A673 (cell line): Measurements from ENCODE around the gene ZNF319. TPM values are rescaled to one million over a fixed set of nuclear protein-coding genes. Genes with fewer than 3 reads are reported as not detected.

Source experiments
- BruUV-seq: library from RNA; stranded (reverse); fragments of 400-500 nt; replicated peaks from 2 replicates; lab custom pipeline; 2021; lab: Mats Ljungman, UMichigan
- CTCF ChIA-PET: fragments of 300-600 bp; sonication (Branson Sonifier 250); formaldehyde crosslinking; loops from one replicate; lab custom pipeline; 2022; ENCODE audit warnings: antibody characterized with exemption; lab: Charles Lee
- POLR2A ChIA-PET: fragments of 300-600 bp; sonication (Branson Sonifier 250); formaldehyde crosslinking; loops from one replicate; lab custom pipeline; 2022; ENCODE audit warnings: antibody characterized with exemption; ENCODE audit not compliant: low non-redundant PET; lab: Charles Lee
- DNase-seq: peaks from one replicate; pipeline ENCODE4 v3.0.0-alpha.2; 2015; ENCODE audit warnings: low spot score
- H3K27ac ChIP-seq: fragments of 200-600 bp; sonication (generic); 2 replicates; pipeline ENCODE4 v1.5.1; 2016; ENCODE audit warnings: mixed run types, low read depth, mild to moderate bottlenecking, mixed read lengths, antibody characterized with exemption, low read length; ENCODE audit not compliant: poor library complexity, severe bottlenecking
- H3K27me3 ChIP-seq: fragments of 200-600 bp; sonication (generic); replicated peaks from 2 replicates; pipeline ENCODE4 v1.6.1; 2017; ENCODE audit warnings: mixed run types, low read depth, mild to moderate bottlenecking, mixed read lengths, antibody characterized with exemption, low read length; ENCODE audit not compliant: insufficient read depth, poor library complexity
- H3K36me3 ChIP-seq: fragments of 200-600 bp; sonication (generic); 2 replicates; pipeline ENCODE4 v1.6.1; 2016; ENCODE audit warnings: mixed run types, mild to moderate bottlenecking, mixed read lengths, antibody characterized with exemption, low read length; ENCODE audit not compliant: insufficient read depth, poor library complexity, severe bottlenecking
- H3K4me1 ChIP-seq: fragments of 200-600 bp; sonication (generic); 2 replicates; pipeline ENCODE4 v1.6.1; 2017; ENCODE audit warnings: mixed run types, mild to moderate bottlenecking, mixed read lengths, antibody characterized with exemption, low read length; ENCODE audit not compliant: insufficient read depth, poor library complexity, severe bottlenecking
- H3K4me3 ChIP-seq: fragments of 200-600 bp; sonication (generic); 2 replicates; pipeline ENCODE4 v1.5.1; 2016; ENCODE audit warnings: low read depth, mixed run types, mild to moderate bottlenecking, mixed read lengths, low read length; ENCODE audit not compliant: poor library complexity, severe bottlenecking
- H3K9me3 ChIP-seq: fragments of 200-600 bp; sonication (generic); 2 replicates; pipeline ENCODE4 v1.6.1; 2016; ENCODE audit warnings: mixed run types, low read depth, mild to moderate bottlenecking, mixed read lengths, antibody characterized with exemption, low read length; ENCODE audit not compliant: poor library complexity, severe bottlenecking
- CTCF ChIP-seq: fragments of 300-800, 200-600 bp; sonication (generic); conservative IDR thresholded peaks from 2 replicates; pipeline ENCODE4 v1.5.1; 2017; ENCODE audit warnings: low read depth, mild to moderate bottlenecking, antibody characterized with exemption, low read length, moderate library complexity, mixed read lengths
- EZH2 ChIP-seq: fragments of 200-600 bp; sonication (generic); IDR thresholded peaks from 2 replicates; pipeline ENCODE4 v1.6.1; 2017; ENCODE audit warnings: borderline replicate concordance, low read depth, mild to moderate bottlenecking, mixed read lengths, antibody characterized with exemption, low read length; ENCODE audit not compliant: poor library complexity, severe bottlenecking
- intact Hi-C: fragments of 100-400 bp; cut with micrococcal nuclease; formaldehyde crosslinking; loops from one replicate; pipeline ENCODE4 v1.10.0; 2022; ENCODE audit not compliant: unreplicated experiment
- total RNA-seq: library from RNA; stranded (reverse); gene quantifications from 2 replicates; pipeline ENCODE4 v1.2.3, GENCODE V29; 2021

Gene ZNF319
- total RNA-seq, 1 experiment from 2014 or later, result 12.9 TPM

- H3K36me3 ChIP-seq, result peaks cover 4% of the 10 kb centered on the region
- peaks cover 20% of the 10 kb centered on the region for H3K4me1 ChIP-seq
- ChIA-PET POLR2A (no interaction called here), CTCF (no interaction called here)
- H3K4me3 ChIP-seq, result no peak overlapping the region
- H3K9me3 ChIP-seq, result no peaks in the 10 kb centered on the region
- H3K27me3 ChIP-seq, result no peaks in the 10 kb centered on the region
- DNase-seq, result no peak
- TF ChIP-seq CTCF (no peak), EZH2 (no peak)
- intact Hi-C loops, result no loop called here
- no TSS peak for BruUV-seq
- no peak overlapping the region for H3K27ac ChIP-seq
Measured at GRCh38 chr16:57994361-57994760, 6.1 kb downstream of the ZNF319 start.

GRCh38 chr16:57993897-57994296 is 6.6 kb downstream of the ZNF319 start:
- intact Hi-C loops, result no loop called here
- no TSS peak for BruUV-seq
- H3K4me1 ChIP-seq, result peaks cover 16% of the 10 kb centered on the region
- no peaks in the 10 kb centered on the region for H3K9me3 ChIP-seq
- H3K36me3 ChIP-seq, result peaks cover 4% of the 10 kb centered on the region
- no peaks in the 10 kb centered on the region for H3K27me3 ChIP-seq
- POLR2A ChIA-PET, result no interaction called here
- CTCF ChIA-PET, result no interaction called here
- H3K27ac ChIP-seq, result no peak overlapping the region
- no peak overlapping the region for H3K4me3 ChIP-seq
- DNase-seq, result no peak
- TF ChIP-seq CTCF, result no peak
- TF ChIP-seq EZH2, result no peak

- peaks cover 4% of the 10 kb centered on the region for H3K36me3 ChIP-seq
- H3K27ac ChIP-seq, result no peak overlapping the region
- intact Hi-C loops, result no loop called here
- H3K27me3 ChIP-seq, result no peaks in the 10 kb centered on the region
- POLR2A ChIA-PET, result no interaction called here
- no peak for TF ChIP-seq EZH2
- no peak for TF ChIP-seq CTCF
- H3K4me1 ChIP-seq, result peaks cover 11% of the 10 kb centered on the region
- CTCF ChIA-PET, result no interaction called here
- H3K9me3 ChIP-seq, result no peaks in the 10 kb centered on the region
- no TSS peak for BruUV-seq
- no peak for DNase-seq
- H3K4me3 ChIP-seq, result no peak overlapping the region
Measured at GRCh38 chr16:57993438-57993837, 7.0 kb downstream of the ZNF319 start.
